A549 (cell line): ENCODE results near the gene KCNJ1.

Experiments used
- EP300 ChIP-seq, 2 experiments: fragments of >200 bp; sonication (Bioruptor Twin); formaldehyde crosslinking; IDR thresholded peaks; 2 replicates in 1 of 2; 3 replicates in 1 of 2; pipeline ENCODE4 v1.6.1; 2016 to 2017
- MAFK ChIP-seq: fragments of 450-650 bp; IDR thresholded peaks from 2 replicates; pipeline ENCODE4 v1.6.1; 2014; ENCODE audit not compliant: partially characterized antibody
- POLR2A ChIP-seq: IDR thresholded peaks from 2 replicates; pipeline ENCODE4 v1.6.1; 2012; ENCODE audit warnings: mild to moderate bottlenecking, low read length
- RFX5 ChIP-seq: fragments of 450-650 bp; IDR thresholded peaks from 2 replicates; pipeline ENCODE4 v1.7.1; 2014; ENCODE audit warnings: antibody characterized with exemption, mild to moderate bottlenecking, moderate library complexity
- TF ChIP-seq, protein P1 (sequence below): fragments of 150-350 bp; IDR thresholded peaks from 2 replicates; pipeline ENCODE4 v1.6.1; 2014; ENCODE audit warnings: low read depth, mild to moderate bottlenecking, low read length
- TF ChIP-seq, protein P2 (sequence below): fragments of >200 bp; sonication (Bioruptor Twin); formaldehyde crosslinking; IDR thresholded peaks from 3 replicates; pipeline ENCODE4 v1.5.1; 2016

DNA sequence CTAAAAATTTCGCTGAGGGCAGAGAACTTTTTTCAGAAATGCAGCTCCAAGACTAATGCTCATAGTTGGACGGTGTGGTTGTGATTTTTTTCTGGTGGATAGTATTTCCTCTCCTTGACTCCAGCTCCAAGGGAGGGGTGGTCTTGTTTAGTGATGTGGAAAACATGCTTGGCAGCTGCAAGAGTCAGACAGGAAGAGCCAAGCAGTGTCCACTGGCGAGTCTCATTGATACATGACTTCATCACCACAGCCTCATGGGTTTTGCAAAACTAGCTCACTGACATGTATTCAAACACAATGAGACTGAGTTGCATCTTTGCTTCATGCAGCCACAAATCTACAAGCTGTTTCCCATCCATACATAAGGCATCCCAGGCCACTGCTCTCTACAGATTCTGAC is 7.3 kb upstream of the KCNJ1 start:
- TF ChIP-seq RFX5 (no peak), MAFK (no peak), POLR2A (no peak), EP300 (IDR thresholded peaks at IDR 0.05) (no peak)
- TF ChIP-seq, protein P1, sequence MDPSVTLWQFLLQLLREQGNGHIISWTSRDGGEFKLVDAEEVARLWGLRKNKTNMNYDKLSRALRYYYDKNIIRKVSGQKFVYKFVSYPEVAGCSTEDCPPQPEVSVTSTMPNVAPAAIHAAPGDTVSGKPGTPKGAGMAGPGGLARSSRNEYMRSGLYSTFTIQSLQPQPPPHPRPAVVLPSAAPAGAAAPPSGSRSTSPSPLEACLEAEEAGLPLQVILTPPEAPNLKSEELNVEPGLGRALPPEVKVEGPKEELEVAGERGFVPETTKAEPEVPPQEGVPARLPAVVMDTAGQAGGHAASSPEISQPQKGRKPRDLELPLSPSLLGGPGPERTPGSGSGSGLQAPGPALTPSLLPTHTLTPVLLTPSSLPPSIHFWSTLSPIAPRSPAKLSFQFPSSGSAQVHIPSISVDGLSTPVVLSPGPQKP: no peak
- TF ChIP-seq, protein P2, sequence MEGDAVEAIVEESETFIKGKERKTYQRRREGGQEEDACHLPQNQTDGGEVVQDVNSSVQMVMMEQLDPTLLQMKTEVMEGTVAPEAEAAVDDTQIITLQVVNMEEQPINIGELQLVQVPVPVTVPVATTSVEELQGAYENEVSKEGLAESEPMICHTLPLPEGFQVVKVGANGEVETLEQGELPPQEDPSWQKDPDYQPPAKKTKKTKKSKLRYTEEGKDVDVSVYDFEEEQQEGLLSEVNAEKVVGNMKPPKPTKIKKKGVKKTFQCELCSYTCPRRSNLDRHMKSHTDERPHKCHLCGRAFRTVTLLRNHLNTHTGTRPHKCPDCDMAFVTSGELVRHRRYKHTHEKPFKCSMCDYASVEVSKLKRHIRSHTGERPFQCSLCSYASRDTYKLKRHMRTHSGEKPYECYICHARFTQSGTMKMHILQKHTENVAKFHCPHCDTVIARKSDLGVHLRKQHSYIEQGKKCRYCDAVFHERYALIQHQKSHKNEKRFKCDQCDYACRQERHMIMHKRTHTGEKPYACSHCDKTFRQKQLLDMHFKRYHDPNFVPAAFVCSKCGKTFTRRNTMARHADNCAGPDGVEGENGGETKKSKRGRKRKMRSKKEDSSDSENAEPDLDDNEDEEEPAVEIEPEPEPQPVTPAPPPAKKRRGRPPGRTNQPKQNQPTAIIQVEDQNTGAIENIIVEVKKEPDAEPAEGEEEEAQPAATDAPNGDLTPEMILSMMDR: no peak
